ENCODE results near the gene FER1L5.

- TF ChIP-seq, protein P1, sequence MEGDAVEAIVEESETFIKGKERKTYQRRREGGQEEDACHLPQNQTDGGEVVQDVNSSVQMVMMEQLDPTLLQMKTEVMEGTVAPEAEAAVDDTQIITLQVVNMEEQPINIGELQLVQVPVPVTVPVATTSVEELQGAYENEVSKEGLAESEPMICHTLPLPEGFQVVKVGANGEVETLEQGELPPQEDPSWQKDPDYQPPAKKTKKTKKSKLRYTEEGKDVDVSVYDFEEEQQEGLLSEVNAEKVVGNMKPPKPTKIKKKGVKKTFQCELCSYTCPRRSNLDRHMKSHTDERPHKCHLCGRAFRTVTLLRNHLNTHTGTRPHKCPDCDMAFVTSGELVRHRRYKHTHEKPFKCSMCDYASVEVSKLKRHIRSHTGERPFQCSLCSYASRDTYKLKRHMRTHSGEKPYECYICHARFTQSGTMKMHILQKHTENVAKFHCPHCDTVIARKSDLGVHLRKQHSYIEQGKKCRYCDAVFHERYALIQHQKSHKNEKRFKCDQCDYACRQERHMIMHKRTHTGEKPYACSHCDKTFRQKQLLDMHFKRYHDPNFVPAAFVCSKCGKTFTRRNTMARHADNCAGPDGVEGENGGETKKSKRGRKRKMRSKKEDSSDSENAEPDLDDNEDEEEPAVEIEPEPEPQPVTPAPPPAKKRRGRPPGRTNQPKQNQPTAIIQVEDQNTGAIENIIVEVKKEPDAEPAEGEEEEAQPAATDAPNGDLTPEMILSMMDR (IDR thresholded peaks at IDR 0.05; ENCODE audit: low read depth, low read length, poor library complexity, severe bottlenecking) = no peak
- TF ChIP-seq EZH2phosphoT487 (IDR thresholded peaks at IDR 0.05; ENCODE audit: borderline replicate concordance, low read length) = no peak
Measured at GRCh38 chr2:96665083-96665569, 22.6 kb downstream of the FER1L5 start.
